GM10847 (cell line): ENCODE results near the gene ADAM19.

Experiments
- POLR2A ChIP-seq: IDR thresholded peaks from 2 replicates; pipeline ENCODE4 v1.6.1; 2011; ENCODE audit not compliant: insufficient read length; ENCODE audit errors: extremely low read depth

Gene ADAM19

GRCh38 chr5:157431544-157432200, 143.9 kb downstream of the ADAM19 start:
- no peak for TF ChIP-seq POLR2A
